Endothelial cell of umbilical vein (primary cell): ENCODE results near the gene MRPL55. TPM values are rescaled to one million over a fixed set of nuclear protein-coding genes. Genes with fewer than 3 reads are reported as not detected.
A peak's percentile ranks its signal among the peaks of the same experiment; 100 is the strongest.

Experiments
- BruUV-seq: library from RNA; stranded (reverse); fragments of 400-500 nt; replicated peaks from 2 replicates; lab custom pipeline; 2021; lab: Mats Ljungman, UMichigan
- CTCF ChIA-PET: fragments of 300-600, 350-600 bp; sonication (Branson Sonifier 250); formaldehyde crosslinking; loops from one replicate; lab custom pipeline; 2021; ENCODE audit warnings: antibody characterized with exemption, inconsistent platforms; lab: Charles Lee
- POLR2A ChIA-PET: fragments of 300-600, 350-600 bp; sonication (Branson Sonifier 250); formaldehyde crosslinking; loops from one replicate; lab custom pipeline; 2021; ENCODE audit warnings: antibody characterized with exemption, inconsistent platforms; lab: Charles Lee
- DNase-seq: peaks from one replicate; pipeline ENCODE4 v3.0.0-alpha.2; 2011; ENCODE audit warnings: low read depth, low spot score
- FAIRE-seq: peaks from 2 replicates; lab custom pipeline; 2011; peaks lifted over from hg19 to GRCh38; lab: Jason Lieb, UNC
- H2AFZ ChIP-seq: 2 replicates; pipeline ENCODE4 v1.6.0; 2012; ENCODE audit warnings: low read depth, low read length, control low read depth, inconsistent platforms
- H3K27ac ChIP-seq: 2 replicates; pipeline ENCODE4 v1.5.1; 2011; ENCODE audit warnings: low read depth, mild to moderate bottlenecking, control low read depth, low read length, moderate library complexity; ENCODE audit not compliant: insufficient read depth
- H3K27me3 ChIP-seq, 2 experiments: 2 replicates each; pipeline versions ENCODE4 v1.6.0 to v1.6.1; 2011; ENCODE audit warnings: low read length in 2 of 2, mixed read lengths in 1 of 2; ENCODE audit not compliant: control insufficient read depth in 2 of 2, insufficient read depth in 2 of 2
- H3K36me3 ChIP-seq, 2 experiments: 2 replicates in 1 of 2; 3 replicates in 1 of 2; pipeline ENCODE4 v1.5.1; 2011; ENCODE audit warnings: low read length in 2 of 2, mild to moderate bottlenecking in 1 of 2, moderate library complexity in 1 of 2; ENCODE audit not compliant: control insufficient read depth in 2 of 2, insufficient read depth in 2 of 2; ENCODE audit errors: extremely low read depth in 1 of 2
- H3K4me1 ChIP-seq: 3 replicates; pipeline ENCODE4 v1.5.1; 2011; ENCODE audit warnings: mild to moderate bottlenecking, low read length; ENCODE audit not compliant: control insufficient read depth, insufficient read depth; ENCODE audit errors: extremely low read depth
- H3K4me2 ChIP-seq: 2 replicates; pipeline ENCODE4 v1.6.1; 2011; ENCODE audit warnings: low read length, control low read depth, mixed read lengths; ENCODE audit not compliant: insufficient read depth
- H3K4me3 ChIP-seq, 3 experiments: fragments of 200-600 bp in 1 of 3; sonication (generic), shearing (Covaris generic) in 1 of 3; replicated peaks in 1 of 3; 2 replicates each; pipeline ENCODE4 v1.5.1; 2011 to 2016; ENCODE audit warnings: control low read depth in 3 of 3, low read length in 3 of 3, mild to moderate bottlenecking in 2 of 3, inconsistent platforms in 1 of 3, low read depth in 1 of 3, moderate library complexity in 1 of 3; ENCODE audit not compliant: insufficient read depth in 1 of 3
- H3K79me2 ChIP-seq: 2 replicates; pipeline ENCODE4 v1.6.0; 2012; ENCODE audit warnings: low read length, inconsistent platforms; ENCODE audit not compliant: control insufficient read depth, insufficient read depth
- H3K9ac ChIP-seq: replicated peaks from 2 replicates; pipeline ENCODE3; 2011; ENCODE audit warnings: low read length, control low read depth; ENCODE audit not compliant: insufficient read depth; ENCODE audit errors: extremely low read depth
- H3K9me1 ChIP-seq: replicated peaks from 3 replicates; pipeline ENCODE4 v1.6.0; 2011; ENCODE audit warnings: mild to moderate bottlenecking, low read length; ENCODE audit not compliant: control insufficient read depth, insufficient read depth; ENCODE audit errors: extremely low read depth
- H3K9me3 ChIP-seq: replicated peaks from 2 replicates; pipeline ENCODE4 v1.5.1; 2012; ENCODE audit warnings: low read length, inconsistent platforms; ENCODE audit not compliant: control insufficient read depth, insufficient read depth
- H4K20me1 ChIP-seq: replicated peaks from 2 replicates; pipeline ENCODE3; 2011; ENCODE audit warnings: mild to moderate bottlenecking, low read length; ENCODE audit not compliant: control insufficient read depth, insufficient read depth; ENCODE audit errors: extremely low read depth
- CTCF ChIP-seq, 2 donors: IDR thresholded peaks; 1 replicate in 1 of 2; 2 replicates in 1 of 2; pipeline ENCODE4 v1.5.1; 2011; ENCODE audit warnings: low read length in 2 of 2, mild to moderate bottlenecking in 2 of 2, moderate library complexity in 2 of 2, control low read depth in 1 of 2, inconsistent platforms in 1 of 2, low read depth in 1 of 2; ENCODE audit not compliant: insufficient read depth in 1 of 2; ENCODE audit errors: extremely low read depth in 1 of 2
- EZH2 ChIP-seq: IDR thresholded peaks from 2 replicates; pipeline ENCODE4 v1.6.1; 2012; ENCODE audit warnings: borderline replicate concordance, low read depth, mild to moderate bottlenecking, moderate library complexity, low read length, inconsistent platforms; ENCODE audit not compliant: severe bottlenecking
- FOS ChIP-seq: IDR thresholded peaks from 2 replicates; pipeline ENCODE4 v1.6.1; 2011; ENCODE audit warnings: mild to moderate bottlenecking, low read length, moderate library complexity, borderline replicate concordance; ENCODE audit not compliant: insufficient read depth
- GATA2 ChIP-seq: IDR thresholded peaks from 2 replicates; pipeline ENCODE4 v1.7.0; 2011; ENCODE audit warnings: low read depth, mild to moderate bottlenecking, moderate library complexity, mixed read lengths, low read length; ENCODE audit not compliant: insufficient read length, insufficient read depth
- JUN ChIP-seq: IDR thresholded peaks from 2 replicates; pipeline ENCODE4 v1.6.1; 2011; ENCODE audit warnings: borderline replicate concordance, low read depth; ENCODE audit not compliant: insufficient read length, insufficient read depth
- MAX ChIP-seq: IDR thresholded peaks from 2 replicates; pipeline ENCODE4 v1.6.1; 2011; ENCODE audit not compliant: insufficient read depth, insufficient read length
- MYC ChIP-seq: IDR thresholded peaks from one replicate; pipeline ENCODE4 v1.6.1; 2011; ENCODE audit warnings: mild to moderate bottlenecking, low read depth, low read length
- POLR2A ChIP-seq: IDR thresholded peaks from 2 replicates; pipeline ENCODE4 v1.6.1; 2012; ENCODE audit warnings: low read depth, mild to moderate bottlenecking, control low read depth, low read length
- POLR2AphosphoS5 ChIP-seq: IDR thresholded peaks from 2 replicates; pipeline ENCODE4 v1.6.1; 2012; ENCODE audit warnings: low read depth, mild to moderate bottlenecking, control low read depth, low read length, moderate library complexity; ENCODE audit not compliant: insufficient read depth
- dilution Hi-C: fragments of 300-500 bp; cut with MboI; formaldehyde crosslinking; loops from one replicate; pipeline ENCODE4 v1.15.0; 2019; ENCODE audit warnings: low sequenced_read_pairs; ENCODE audit not compliant: extremely low pct_ligation_motif_present
- intact Hi-C: fragments of 100-400 bp; cut with micrococcal nuclease; formaldehyde crosslinking; loops from one replicate; pipeline ENCODE4 v1.10.0; 2022
- polyA plus RNA-seq, 4 experiments: library from polyadenylated mRNA; depleted of rRNA in 3 of 4; stranded (reverse) in 3 of 4; unstranded in 1 of 4; fragments of >200 nt; gene quantifications; 2 replicates each; pipeline versions ENCODE4 v1.2.1 to v1.2.3, GENCODE V29; 2011 to 2012; ENCODE audit warnings: missing spikeins in 1 of 4
- total RNA-seq: library from RNA; stranded (reverse); gene quantifications from 2 replicates; pipeline ENCODE4 v1.2.3, GENCODE V29; 2021

The MRPL55 gene
- total and polyA plus RNA-seq, 2 donors (not counting 3 experiments of a cell fraction or from before 2014, with no cell fraction given): 58.7 to 155 TPM

- Histone ChIP-seq H4K20me1 (no peaks in the 10 kb centered on the region), H3K4me3 (peak overlapping the region; percentile 53 to 77 (median 65)), H3K4me1 (peaks cover 18% of the 10 kb centered on the region), H3K9me3 (no peaks in the 10 kb centered on the region), H3K4me2 (peak overlapping the region; percentile 93), H3K27ac (peak overlapping the region; percentile 82), H3K9ac (peak overlapping the region; percentile 86), H3K27me3 (peaks cover 12 to 16% of the 10 kb centered on the region in 2 experiments), H2AFZ (no peak overlapping the region), H3K36me3 (peaks cover 0 to 3% of the 10 kb centered on the region in 2 experiments), H3K79me2 (peaks cover 53% of the 10 kb centered on the region), H3K9me1 (no peaks in the 10 kb centered on the region)
- TF ChIP-seq EZH2 (no peak), FOS (no peak), POLR2AphosphoS5 (no peak), JUN (no peak), GATA2 (no peak), POLR2A (no peak), MAX (no peak), MYC (no peak), CTCF (IDR thresholded peaks at IDR 0.05; ENCODE audit: extremely low read depth in 1 of 2, insufficient read depth in 1 of 2, low read depth in 1 of 2, low read length in 2 of 2) (no peak)
- intact Hi-C loops (loop anchor here (1.0 to 2.0 kb wide), 8 partner anchors 8 to 318 kb away; partner anchors contain the start of genes ARF1, IBA57, MRPL55 and TRIM11), dilution Hi-C loops (no loop called here)
- CTCF ChIA-PET: interaction anchor here (0.6 to 3.5 kb wide), 5 partner anchors 10 to 141 kb away, joined by 4 to 12 read pairs (median 7); partner anchors contain the start of gene IBA57
- BruUV-seq: no TSS peak
- no peak for FAIRE-seq
- POLR2A ChIA-PET: interaction anchor here (0.7 to 0.9 kb wide), 4 partner anchors 8 to 266 kb away, joined by 3 to 5 read pairs (median 4); partner anchors contain the start of genes IBA57 and TRIM11
- DNase-seq: no peak
These were observed 31.7 kb upstream of the MRPL55 start for GRCh38 chr1:228140724-228141225.
